T-helper 9 cell (primary cell): ENCODE data around the gene OAF.

ENCODE experiments used
- DNase-seq: peaks from one replicate; pipeline ENCODE4 v3.0.0-alpha.2; 2020

Gene OAF

DNA sequence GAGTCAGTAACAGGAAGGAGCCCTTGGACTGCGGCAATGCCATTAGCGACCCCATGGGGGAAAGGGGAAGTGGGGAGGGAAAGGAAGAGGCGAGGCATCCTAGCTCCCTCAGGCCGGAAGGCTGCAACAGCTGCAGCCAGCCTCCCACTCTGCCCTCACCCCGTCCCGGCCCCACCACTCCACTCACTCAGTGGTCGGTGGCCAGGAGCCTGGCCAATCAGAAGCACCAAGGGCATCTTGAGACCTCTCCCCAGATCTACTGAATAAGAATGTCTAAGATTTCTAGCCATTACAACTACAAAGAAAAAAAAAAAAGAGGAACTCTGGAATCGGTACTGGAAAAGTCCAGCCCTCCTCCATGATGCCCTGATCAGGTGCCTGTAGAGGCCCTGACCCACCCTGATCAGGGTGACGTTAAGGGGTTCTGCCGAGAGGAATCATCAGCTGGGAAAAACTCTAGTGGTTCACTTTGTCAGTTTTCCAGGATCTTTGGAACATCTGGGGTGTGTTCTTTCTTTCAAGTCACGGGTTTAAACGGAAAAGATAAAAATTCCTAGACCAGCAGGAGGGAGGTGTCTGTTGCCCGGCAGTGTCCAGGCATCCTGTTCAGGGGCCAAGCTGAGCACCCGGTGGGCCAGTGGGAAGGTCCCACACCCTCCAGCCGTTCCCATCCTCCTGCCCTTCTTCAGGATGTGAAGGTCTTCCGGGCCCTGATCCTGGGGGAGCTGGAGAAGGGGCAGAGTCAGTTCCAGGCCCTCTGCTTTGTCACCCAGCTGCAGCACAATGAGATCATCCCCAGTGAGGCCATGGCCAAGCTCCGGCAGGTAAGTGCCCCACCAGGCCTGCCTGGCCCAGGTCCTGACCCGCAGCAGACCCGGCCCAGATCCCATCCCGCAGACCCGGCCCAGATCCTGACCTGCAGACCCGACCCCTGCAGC, 14.4 kb downstream of the OAF start:
- DNase-seq: no peak

DNA sequence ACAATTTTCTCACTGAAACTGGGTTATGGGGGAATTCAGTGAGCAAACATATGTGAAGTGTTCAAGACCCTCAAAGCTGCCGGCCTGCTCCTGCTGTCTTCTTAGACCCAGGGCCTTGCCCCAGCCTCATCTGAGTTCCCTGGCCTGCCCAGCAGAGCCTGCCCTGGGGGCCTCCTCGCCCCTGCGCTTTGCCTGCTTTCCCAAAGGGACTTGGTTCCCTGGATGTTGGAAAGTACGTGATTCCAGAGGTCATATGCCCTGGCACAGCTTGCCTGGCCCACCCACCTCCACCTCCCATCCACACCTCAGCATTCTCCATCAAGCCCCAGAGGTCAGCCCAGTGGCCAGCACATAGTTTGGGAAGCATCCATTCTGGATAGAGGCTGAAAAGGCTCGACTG, 15.4 kb downstream of the OAF start:
- DNase-seq: no peak

DNA sequence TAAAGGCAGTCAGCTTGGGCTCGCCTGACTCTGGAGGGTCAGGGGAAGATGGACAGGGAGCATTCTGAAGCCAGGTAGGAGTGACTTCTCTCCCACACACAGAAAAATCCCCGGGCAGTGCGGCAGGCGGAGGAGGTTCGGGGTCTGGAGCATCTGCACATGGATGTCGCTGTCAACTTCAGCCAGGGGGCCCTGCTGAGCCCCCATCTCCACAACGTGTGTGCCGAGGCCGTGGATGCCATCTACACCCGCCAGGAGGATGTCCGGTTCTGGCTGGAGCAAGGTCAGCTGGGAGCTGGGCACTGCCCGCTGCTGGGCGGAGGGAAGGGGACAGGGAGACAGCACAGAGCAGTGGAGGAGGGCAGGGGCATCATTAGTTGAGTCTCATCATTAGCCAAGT, 15.9 kb downstream of the OAF start:
- DNase-seq: no peak

DNA sequence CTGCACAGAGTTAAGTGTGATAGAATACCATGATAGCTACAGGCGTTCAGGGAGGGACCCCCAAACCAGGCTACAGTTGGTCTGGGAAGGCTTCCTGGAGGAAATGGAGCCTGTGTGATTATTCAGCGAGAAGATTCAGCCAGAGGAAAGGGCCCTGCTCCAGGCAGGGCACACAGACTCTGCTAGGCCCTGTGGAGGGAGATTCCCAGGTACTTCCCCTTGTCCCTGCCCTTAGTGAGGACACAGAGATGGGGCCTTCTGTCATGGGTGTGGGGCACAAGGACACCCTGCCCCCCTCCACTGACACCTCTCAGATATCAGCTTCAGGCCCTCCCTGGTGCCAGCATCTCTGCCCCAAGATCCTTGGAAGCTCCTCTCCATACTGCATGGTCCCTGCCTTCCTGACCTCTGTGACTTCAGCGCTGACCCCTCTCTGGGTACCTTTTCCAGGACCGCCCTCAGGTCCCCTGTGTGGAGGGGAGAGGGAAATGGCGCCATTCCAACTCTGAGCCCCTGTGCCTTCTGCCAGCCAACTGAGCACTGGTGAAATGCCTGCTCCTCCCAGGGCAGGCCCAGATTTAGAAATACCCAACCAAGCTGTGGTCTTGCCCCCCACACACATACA, 16.5 kb downstream of the OAF start:
- no peak for DNase-seq

DNA sequence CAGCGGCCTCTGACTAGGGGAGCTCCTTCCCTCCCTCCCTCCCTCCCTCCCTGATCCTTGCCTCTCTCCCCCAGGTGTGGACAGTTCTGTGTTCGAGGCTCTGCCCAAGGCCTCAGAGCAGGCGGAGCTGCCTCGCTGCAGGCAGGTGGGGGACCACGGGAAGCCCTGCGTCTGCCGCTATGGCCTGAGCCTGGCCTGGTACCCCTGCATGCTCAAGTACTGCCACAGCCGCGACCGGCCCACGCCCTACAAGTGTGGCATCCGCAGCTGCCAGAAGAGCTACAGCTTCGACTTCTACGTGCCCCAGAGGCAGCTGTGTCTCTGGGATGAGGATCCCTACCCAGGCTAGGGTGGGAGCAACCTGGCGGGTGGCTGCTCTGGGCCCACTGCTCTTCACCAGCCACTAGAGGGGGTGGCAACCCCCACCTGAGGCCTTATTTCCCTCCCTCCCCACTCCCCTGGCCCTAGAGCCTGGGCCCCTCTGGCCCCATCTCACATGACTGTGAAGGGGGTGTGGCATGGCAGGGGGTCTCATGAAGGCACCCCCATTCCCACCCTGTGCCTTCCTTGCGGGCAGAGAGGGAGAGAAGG, 18.1 kb downstream of the OAF start:
- no peak for DNase-seq

DNA sequence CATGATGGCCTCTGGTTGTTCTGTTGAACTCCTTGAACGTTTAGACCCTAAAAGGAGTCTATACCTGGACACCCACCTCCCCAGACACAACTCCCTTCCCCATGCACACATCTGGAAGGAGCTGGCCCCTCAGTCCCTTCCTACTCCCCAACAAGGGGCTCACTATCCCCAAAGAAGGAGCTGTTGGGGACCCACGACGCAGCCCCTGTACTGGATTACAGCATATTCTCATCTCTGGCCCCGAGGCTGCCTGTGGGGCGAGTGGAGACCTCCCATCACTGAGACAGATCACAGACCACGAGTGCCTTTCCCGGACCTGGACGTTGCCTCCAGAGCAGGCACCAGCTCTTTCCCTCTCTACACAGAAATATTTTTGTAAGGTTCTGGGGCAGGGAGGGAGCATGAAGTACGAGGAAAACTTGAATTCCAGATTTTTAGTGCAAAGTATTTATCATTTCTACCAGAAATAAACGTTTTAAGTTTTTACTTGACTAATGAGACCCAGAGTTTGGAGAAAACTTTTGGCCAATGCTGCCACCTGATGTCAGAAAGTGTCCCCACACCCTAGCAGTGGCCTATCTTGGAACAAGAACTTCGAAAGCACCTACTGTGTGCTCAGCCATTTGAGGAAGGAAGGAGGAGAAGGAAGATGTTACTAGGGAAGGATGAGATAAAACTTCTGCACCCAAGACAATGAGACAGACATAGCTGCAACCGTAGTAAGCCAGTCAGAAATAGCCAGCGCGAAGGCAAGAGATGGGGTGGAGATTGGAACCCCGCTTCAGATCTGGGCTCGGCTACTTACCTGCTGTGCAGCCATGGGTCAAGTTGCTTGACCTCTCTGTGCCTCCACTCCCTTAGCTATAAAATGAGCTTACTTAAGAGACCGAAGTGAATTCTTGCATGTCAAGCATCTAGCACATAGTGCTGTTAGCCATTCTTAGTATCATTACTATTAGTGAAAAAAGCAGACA, 18.9 kb downstream of the OAF start:
- DNase-seq: no peak

DNA sequence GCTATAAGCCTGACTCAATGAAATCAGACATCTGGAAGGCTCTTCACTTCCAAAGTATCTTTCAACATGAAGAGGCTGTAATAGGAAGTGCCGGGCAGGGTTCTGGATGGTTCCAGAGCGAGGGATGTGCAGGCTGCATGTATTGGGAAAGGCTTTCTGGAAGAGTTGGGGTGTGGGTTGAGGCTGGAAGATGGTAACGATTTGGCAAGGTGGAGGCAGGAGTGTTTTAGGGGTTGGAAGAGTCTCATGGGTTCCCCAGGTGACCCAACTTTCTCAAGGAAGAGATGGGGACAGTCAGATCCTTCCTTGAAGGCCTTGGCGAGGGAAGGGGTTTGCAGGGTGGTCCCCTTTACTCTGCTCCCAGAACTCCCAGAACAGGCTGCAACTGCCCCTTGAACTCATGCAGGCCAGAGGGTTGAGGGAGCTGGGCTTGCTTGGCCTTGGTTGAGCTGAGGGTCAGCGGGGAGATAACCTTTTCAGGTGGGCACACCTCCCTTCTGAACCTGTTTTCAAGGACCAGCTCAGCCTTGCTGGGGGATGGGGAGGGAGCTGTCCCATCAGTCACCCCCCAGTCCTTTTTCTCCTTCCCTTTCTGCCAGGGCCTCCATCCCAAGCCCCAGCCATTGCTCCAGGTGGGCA, 19.7 kb downstream of the OAF start:
- DNase-seq: no peak

DNA sequence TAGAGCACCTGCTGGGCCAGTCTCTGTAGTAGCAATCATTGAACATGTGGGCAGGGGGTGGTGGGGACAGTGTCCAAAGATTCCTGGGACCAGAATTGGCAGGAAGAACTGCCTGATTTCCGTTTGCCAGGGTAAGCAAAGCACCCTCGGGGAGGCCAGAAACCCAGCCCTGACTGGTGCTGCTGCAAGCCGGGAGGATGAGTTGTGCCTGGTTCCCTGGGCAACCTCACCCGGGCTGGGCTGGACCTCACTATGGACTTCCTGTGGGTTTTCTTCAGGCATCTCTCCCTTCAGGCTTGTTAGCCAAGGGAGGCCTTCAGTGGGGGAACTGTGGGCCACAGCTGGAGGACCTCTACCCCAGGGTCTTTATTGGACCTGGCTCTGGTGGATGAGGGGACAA, 21.1 kb downstream of the OAF start:
- DNase-seq: no peak

DNA sequence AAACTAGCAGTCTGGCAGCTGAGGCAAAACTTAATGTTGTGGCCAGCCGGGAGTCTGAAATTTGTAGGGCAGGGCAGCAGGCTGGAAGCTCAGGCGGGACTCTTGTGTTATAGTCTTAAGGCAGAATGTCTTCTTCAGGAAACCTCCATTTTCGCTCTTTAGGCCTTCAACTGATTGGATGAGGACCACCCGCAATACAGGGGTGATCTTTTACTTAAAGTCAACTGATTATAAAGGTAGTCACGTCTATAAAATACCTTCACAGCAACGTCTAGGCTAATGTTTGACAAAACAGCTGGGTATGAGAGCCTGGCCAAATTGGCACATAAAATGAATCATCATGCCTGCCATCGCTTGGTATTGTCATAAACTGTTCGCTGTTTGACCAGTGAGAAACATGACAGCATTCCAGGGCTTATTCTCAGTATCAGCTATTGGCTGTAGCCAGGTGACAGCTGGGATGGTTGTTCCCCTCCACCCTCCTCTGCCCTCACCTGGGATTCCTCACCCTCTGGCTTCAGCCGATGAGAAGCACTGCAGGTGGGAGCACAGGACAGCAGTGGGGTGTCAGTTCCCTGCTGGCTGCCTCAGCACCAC, 22.5 kb downstream of the OAF start:
- no peak for DNase-seq

DNA sequence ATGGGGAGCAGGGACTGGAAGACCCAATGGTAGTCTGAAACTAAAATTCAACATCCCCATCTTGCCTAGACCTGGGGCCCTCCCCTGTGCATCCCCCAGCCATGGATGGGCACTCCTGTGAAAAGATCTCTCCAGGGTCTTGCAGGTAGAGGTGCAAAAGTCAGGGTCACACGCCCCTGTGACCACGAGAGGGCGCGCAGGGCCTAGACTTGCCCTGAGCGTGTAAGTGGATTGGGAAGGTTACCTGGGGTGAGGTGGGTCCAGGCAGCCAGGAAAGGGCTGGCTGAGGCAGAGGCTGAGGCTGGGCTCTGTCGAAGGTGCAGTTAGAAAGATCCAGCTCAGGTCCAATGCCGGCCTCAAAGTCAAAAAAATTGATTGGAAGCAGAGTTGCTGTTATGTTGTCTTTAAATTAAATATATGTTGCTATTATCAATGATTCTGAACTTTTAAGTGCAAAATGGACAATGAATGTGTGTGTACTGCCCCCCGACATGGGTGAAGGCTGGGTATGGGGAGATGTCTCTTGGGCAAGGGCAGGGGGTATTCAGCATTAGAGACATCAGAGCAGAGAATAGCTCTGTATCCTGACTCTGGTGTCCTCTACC, 24.3 kb downstream of the OAF start:
- DNase-seq: peak; percentile 34

DNA sequence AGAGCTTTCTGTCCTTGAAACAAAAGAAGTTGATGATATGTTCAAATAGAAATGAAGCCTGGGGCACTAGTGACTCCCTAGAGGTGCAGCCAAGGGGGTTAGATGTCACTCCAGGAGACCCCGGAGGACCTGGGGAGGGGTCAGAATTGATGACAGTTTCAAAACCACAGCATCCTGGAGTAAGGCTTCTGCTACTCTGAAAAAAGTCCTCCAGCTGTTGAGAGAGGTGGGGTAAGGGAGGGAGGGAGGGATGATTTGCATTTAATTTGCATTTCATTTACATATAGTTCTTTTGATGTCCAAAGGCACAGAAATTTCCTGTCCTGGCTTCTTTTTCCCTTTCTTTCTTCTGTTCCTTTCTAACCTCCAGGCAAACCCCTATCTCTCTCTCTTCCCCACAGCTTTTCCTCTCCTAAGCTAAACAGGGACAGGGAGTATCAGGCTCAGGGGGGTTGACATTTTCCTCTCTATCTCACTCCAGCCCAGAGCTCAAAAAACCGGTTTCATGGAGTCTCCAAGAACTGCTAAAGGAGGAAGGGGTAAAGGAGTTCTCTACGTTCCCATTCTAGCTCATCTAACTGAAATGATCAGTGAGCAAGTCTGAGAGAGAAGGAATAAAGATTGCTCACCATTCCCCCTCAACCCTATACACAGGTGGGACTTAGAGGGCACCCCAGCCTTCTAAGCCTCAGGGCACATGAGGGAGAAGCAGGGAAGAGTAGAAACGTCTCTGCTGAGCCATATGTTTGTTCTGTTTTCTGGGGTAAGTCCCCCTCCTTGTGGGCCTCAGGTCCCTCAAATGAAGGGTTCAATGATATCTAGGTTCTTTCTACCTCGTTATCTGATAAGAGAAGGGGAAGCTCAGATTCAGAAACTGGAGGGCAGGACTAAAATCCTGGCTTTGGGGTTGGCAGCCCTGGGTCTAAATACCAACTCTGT, 25.6 kb downstream of the OAF start:
- no peak for DNase-seq

DNA sequence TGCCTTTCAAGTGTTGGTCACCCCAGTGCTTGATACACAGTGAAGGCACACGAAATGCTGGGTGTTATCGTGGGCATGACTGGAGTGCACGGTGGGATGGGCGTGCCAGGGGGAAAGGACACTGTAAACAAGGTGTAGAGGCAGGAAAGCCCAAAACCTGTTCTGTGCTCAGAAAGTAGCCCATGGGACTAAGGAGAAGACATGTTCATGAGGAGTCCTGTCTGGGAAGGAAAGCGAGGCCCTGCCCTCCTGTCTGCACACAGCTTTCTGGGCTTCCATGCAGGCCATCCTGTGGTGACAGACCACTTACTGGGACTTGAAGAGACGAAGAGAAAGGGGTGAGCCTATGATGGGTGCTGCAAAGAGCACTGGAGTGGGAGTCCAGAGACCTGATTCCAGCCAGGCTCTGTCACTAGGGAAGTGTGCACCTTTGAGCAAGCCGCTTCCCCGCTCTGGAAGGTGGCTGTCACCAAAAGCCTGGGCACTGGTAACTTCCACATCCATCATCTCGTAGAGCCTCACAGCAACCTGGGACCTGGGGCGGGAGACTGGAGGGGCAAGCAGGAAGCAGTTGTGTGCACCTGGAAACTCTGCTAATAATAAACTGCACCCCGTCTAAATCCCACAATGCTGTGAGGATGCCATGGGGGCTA, 28.3 kb downstream of the OAF start:
- DNase-seq: no peak

DNA sequence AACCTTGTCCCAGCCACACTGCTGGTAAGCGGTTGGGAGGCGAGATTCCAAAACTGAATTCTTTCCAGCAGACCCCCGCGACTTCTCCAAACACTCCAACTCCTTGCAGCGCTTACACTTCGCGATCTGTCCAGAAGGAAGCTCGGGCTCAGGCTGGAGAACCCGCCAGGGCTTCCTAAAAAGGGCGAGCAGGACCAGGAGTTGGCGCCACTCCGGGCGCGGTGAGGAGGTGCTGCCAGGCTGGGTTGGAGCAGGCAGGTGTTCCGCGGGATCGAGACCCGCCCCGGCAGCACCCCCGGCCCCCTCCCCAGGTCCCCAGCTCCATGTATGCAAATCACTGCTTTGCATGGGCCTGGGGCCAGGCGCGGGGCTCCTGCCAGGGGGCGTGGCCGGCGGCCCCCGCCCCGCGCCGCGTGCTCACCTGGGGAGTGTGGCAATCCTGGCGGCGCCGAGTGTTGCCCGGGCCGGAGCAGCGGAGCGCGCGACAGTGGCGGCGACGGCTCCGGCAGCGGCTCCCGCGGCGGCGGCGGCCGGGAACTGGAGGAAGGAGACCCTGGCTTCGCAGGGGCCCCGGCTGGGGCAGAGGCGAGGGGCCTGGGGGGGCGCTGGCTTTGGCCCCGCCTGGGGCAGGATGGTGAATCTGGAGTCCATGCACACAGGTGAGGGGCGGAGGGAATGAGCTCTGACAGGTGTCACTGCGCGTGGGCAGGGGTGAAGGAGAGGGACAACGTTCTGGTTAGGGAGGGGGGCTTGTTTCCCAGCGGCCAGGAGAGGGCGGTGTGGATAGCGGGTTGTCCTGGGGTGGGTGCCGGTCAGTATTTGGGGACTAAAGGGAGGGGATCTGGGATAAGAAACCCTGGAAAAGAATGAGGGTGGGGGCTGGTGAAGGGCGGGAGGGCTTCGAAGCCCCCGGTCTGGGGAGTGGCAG, 29.1 kb downstream of the OAF start, which contains the start of gene POU2F3:
TSS of gene POU2F3 (plus strand) at position 428 of the 928 bp plus-strand sequence. CDS start at position 632, 204 bp downstream.
- DNase-seq: no peak

DNA sequence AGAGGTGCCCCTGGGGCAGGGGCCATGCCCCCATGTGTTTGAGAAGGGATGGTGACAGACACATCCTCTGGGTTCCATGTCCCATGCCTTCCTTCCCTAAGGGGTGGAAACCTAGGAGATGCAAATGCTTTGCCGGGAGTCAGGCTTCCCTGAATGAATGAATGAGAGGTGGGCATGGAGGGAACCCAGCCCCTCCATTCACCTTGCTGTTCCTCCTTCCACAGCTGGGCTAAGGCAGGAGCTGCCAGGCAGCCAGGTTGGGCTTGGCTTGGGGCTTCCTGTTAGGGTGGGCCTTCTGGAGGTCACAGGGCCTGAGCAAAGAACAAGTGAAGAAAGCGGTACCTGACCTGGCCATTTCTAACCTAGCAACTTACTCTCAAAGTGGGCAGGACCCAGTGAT, 30.0 kb downstream of the OAF start:
- no peak for DNase-seq

DNA sequence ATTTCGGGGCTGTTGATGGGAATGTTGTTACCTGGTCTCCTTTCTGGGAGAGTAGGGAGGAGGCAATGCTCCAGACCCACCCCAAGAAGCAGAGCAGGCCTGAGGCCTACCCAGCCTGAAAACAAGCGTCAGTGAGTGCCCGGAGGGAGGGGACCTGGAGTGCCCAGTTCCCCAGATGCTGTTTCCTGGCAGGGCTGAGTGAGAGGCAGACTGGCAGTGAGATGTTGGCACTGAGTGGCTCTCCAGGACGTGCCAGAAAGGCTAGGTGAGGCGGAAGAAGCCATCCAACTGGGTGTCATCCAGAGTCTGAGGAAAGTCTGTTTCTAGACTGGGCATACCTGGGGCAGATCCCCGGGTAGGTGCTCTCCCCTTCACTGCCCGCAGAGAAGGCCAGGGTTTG, 30.4 kb downstream of the OAF start:
- no peak for DNase-seq

DNA sequence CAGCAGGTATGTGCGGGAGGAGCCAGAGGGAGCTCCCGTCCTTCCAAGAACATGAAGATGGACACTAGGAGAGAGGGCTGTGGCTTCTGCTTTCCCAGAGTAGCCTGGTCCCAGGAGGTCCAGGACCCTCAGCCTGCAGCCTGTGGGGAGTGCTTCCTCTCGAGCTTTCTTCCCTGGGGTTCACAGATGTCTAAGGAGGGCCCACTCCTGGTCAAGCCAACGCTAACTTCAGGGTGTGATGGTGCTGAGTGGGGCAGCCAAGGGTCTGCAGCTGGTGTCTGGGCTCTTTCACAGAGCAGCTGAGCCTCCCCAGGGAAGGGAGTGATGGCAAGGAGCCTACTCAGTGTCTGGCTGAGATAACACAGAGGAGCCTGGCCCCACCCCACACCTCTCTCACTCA, 32.4 kb downstream of the OAF start:
- DNase-seq: no peak

DNA sequence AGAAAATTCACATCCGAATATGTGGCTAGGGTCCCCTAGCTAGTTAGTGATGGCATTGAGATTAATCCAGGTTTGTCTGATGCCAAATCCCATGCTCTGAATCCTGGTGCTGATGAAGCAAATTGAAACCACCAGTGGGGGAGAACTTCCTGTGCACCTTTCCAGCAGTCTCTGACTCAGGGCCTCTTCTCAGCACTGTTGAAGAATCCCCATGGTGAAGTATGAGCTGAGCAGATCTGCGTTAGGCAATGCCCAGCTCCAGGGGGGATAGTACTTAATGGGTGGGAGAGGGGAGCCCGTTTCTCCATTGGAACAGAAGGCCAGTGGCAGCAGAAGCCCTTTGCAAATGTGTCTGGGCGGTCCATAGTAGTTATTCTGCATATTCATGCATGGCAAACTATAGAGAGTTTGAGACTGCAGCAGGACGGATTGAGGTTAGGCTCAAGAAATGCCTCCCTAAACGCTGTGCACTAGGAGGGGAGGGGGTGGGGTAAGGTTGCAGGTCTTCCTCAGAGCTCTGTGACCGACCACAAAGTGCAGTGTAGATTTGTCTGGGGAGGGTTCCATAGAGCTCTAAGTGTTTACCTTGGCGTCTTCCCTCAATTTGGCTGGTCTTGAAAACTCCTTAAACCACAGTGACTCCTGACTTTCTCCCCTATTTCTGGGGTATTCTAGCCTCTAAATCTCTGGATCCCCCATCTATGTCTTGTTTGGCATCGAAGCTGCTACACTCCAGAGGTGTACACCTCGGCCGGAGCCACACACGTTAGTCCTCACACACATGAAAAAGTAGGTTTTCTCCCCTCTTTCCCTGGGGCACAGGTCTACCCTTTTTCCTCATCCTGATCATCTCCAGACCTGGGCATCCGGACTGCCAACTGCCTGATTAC, 33.9 kb downstream of the OAF start:
- DNase-seq: no peak
